GM12891 (cell line): ENCODE results near the gene PPP1R12A.

Experiments
- POLR2A ChIP-seq: IDR thresholded peaks from 2 replicates; pipeline ENCODE4 v1.6.1; 2011; ENCODE audit warnings: low read depth, low read length, control low read depth
- POLR2AphosphoS5 ChIP-seq: IDR thresholded peaks from 2 replicates; pipeline ENCODE4 v1.6.1; 2011; ENCODE audit warnings: low read depth, low read length, control low read depth
- SPI1 ChIP-seq: IDR thresholded peaks from 2 replicates; pipeline ENCODE4 v1.6.1; 2011; ENCODE audit warnings: low read depth, low read length, control low read depth
- TAF1 ChIP-seq: IDR thresholded peaks from 2 replicates; pipeline ENCODE4 v1.6.1; 2011; ENCODE audit warnings: low read depth, low read length, control low read depth

DNA sequence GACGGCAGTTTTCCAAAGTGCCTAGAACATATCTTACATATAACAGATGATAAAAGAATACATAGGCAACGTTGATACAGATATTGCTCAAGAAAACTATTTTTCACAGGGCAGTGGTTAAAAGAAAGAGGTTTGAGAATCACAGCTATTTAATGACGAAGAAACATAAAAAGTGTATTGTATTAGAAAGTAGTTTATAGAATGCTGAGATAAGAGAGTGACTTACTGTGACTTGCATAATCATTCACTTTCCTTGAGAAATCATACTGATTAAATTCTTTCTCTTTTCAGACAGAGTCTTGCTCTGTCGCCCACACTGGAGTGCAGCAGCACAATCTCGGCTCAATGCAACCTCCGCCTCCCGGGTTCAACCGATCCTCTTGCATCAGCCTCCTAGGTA, 57.7 kb downstream of the PPP1R12A start:
- no peak for TF ChIP-seq POLR2AphosphoS5
- TF ChIP-seq SPI1 = no peak
- TF ChIP-seq POLR2A = no peak
- no peak for TF ChIP-seq TAF1
